CD8-positive, alpha-beta memory T cell (primary cell): ENCODE measurements around the gene TPSD1. TPM values are rescaled to one million over a fixed set of nuclear protein-coding genes. Genes with fewer than 3 reads are reported as not detected.
"Not testable (repeated sequence)": the region's sequence is repeated elsewhere in the genome, so short reads cannot be mapped to it uniquely, and the experiment has no call there.

Experiments used
- CTCF ChIA-PET: fragments of 350-600 bp; sonication (Branson Sonifier 250); formaldehyde crosslinking; loops from one replicate; lab custom pipeline; 2021; ENCODE audit warnings: antibody characterized with exemption; lab: Charles Lee
- POLR2A ChIA-PET: fragments of 350-600 bp; sonication (Branson Sonifier 250); formaldehyde crosslinking; loops from one replicate; lab custom pipeline; 2021; ENCODE audit warnings: antibody characterized with exemption; lab: Charles Lee
- DNase-seq, 5 donors: peaks; one replicate each; pipeline versions ENCODE4 v3.0.0 to v3.0.0-alpha.2; 2020 to 2022; ENCODE audit warnings: mixed read lengths in 1 of 5
- H3K27ac ChIP-seq: one replicate; pipeline ENCODE4 v1.7.0; 2013; ENCODE audit warnings: low read depth, mild to moderate bottlenecking, low read length, moderate library complexity
- H3K27me3 ChIP-seq: 2 replicates; pipeline ENCODE4 v1.7.0; 2013; ENCODE audit warnings: low read length, mild to moderate bottlenecking; ENCODE audit not compliant: insufficient read depth, poor library complexity, severe bottlenecking
- H3K36me3 ChIP-seq: 2 replicates; pipeline ENCODE4 v1.7.0; 2013; ENCODE audit warnings: mild to moderate bottlenecking, low read length, moderate library complexity; ENCODE audit not compliant: insufficient read depth
- H3K4me1 ChIP-seq: 2 replicates; pipeline ENCODE4 v1.7.0; 2013; ENCODE audit warnings: mild to moderate bottlenecking, low read length, moderate library complexity; ENCODE audit not compliant: insufficient read depth
- H3K4me3 ChIP-seq: 2 replicates; pipeline ENCODE4 v1.7.0; 2013; ENCODE audit warnings: mild to moderate bottlenecking, low read length
- H3K9me3 ChIP-seq: 2 replicates; pipeline ENCODE4 v1.7.0; 2013; ENCODE audit warnings: mild to moderate bottlenecking, low read length
- H3K27ac Mint-ChIP-seq, 8 donors: one replicate each; pipeline ENCODE4 v1.8.0; 2020 to 2021; ENCODE audit warnings: mixed read lengths in 8 of 8, mild to moderate bottlenecking in 6 of 8, inconsistent platforms in 3 of 8, moderate library complexity in 3 of 8
- H3K27me3 Mint-ChIP-seq, 2 donors: one replicate each; pipeline ENCODE4 v1.8.0; 2020 to 2021; ENCODE audit warnings: mixed read lengths in 2 of 2, mild to moderate bottlenecking in 1 of 2, moderate library complexity in 1 of 2
- H3K36me3 Mint-ChIP-seq, 3 donors: one replicate each; pipeline ENCODE4 v1.8.0; 2020 to 2021; ENCODE audit warnings: mixed read lengths in 3 of 3, inconsistent platforms in 1 of 3, mild to moderate bottlenecking in 1 of 3
- H3K4me1 Mint-ChIP-seq, 3 donors: one replicate each; pipeline ENCODE4 v1.8.0; 2020 to 2021; ENCODE audit warnings: mixed read lengths in 3 of 3, inconsistent platforms in 1 of 3, mild to moderate bottlenecking in 1 of 3
- H3K4me3 Mint-ChIP-seq, 7 donors: one replicate each; pipeline ENCODE4 v1.8.0; 2020 to 2021; ENCODE audit warnings: mixed read lengths in 7 of 7, mild to moderate bottlenecking in 6 of 7, moderate library complexity in 4 of 7, inconsistent platforms in 2 of 7
- H3K9me3 Mint-ChIP-seq, 5 donors: one replicate each; pipeline ENCODE4 v1.8.0; 2020 to 2022; ENCODE audit warnings: mixed read lengths in 5 of 5, mild to moderate bottlenecking in 3 of 5, moderate library complexity in 2 of 5, inconsistent platforms in 1 of 5
- polyA plus RNA-seq: library from polyadenylated mRNA; unstranded; fragments of 300-500 nt; fragmentation: Illumina TruSeq; gene quantifications from one replicate; pipeline ENCODE4 v1.2.3, GENCODE V29; 2021
- total RNA-seq, 2 experiments: library from RNA; stranded (reverse); gene quantifications; one replicate each; pipeline ENCODE4 v1.2.3, GENCODE V29; 2021

Gene TPSD1
- total and polyA plus RNA-seq, 3 experiments from 2014 or later = not detected

- POLR2A ChIA-PET = no interaction called here
- Histone ChIP-seq H3K27me3 (no peaks in the 10 kb centered on the region), H3K4me1 (no peaks in the 10 kb centered on the region), H3K36me3 (no peaks in the 10 kb centered on the region), H3K4me3 (no peak overlapping the region), H3K9me3 (no peaks in the 10 kb centered on the region), H3K27ac (no peak overlapping the region)
- CTCF ChIA-PET = no interaction called here
- H3K27me3 Mint-ChIP-seq = peaks cover 3 to 4% of the 10 kb centered on the region in 2 donors
- no peak for DNase-seq
- no peaks in the 10 kb centered on the region for H3K9me3 Mint-ChIP-seq
- no peak overlapping the region for H3K27ac Mint-ChIP-seq
- no peaks in the 10 kb centered on the region for H3K36me3 Mint-ChIP-seq
- H3K4me1 Mint-ChIP-seq = no peaks in the 10 kb centered on the region
- no peak overlapping the region for H3K4me3 Mint-ChIP-seq
These were observed 32.3 kb upstream of the TPSD1 start for GRCh38 chr16:1223355-1224214.

GRCh38 chr16:1224558-1224957, 31.3 kb upstream of the TPSD1 start:
- H3K4me1 Mint-ChIP-seq = no peaks in the 10 kb centered on the region
- DNase-seq = no peak
- CTCF ChIA-PET = no interaction called here
- POLR2A ChIA-PET = no interaction called here
- no peaks in the 10 kb centered on the region for H3K36me3 Mint-ChIP-seq
- H3K36me3 ChIP-seq = no peaks in the 10 kb centered on the region
- H3K9me3 Mint-ChIP-seq = no peaks in the 10 kb centered on the region
- H3K27ac ChIP-seq = no peak overlapping the region
- H3K9me3 ChIP-seq = no peaks in the 10 kb centered on the region
- H3K27ac Mint-ChIP-seq = no peak overlapping the region
- H3K27me3 ChIP-seq = no peaks in the 10 kb centered on the region
- H3K4me1 ChIP-seq = no peaks in the 10 kb centered on the region
- H3K27me3 Mint-ChIP-seq = peaks cover 3 to 4% of the 10 kb centered on the region in 2 donors
- no peak overlapping the region for H3K4me3 ChIP-seq
- no peak overlapping the region for H3K4me3 Mint-ChIP-seq

GRCh38 chr16:1225051-1225451, 30.8 kb upstream of the TPSD1 start, which contains the start of gene TPSG1:
Gene TPSG1, minus strand, starts transcription at chr16:1225268. Its CDS starts 16 bp downstream, at chr16:1225252.
- no peaks in the 10 kb centered on the region for H3K9me3 ChIP-seq
- H3K36me3 ChIP-seq = no peaks in the 10 kb centered on the region
- H3K4me3 Mint-ChIP-seq = no peak within 1 kb of the TSS
- no peak within 1 kb of the TSS for H3K27ac Mint-ChIP-seq
- ChIA-PET POLR2A (no interaction called here), CTCF (no interaction called here)
- no peaks in the 10 kb centered on the region for H3K4me1 Mint-ChIP-seq
- no peaks in the 10 kb centered on the region for H3K9me3 Mint-ChIP-seq
- H3K27me3 ChIP-seq = no peaks in the 10 kb centered on the region
- H3K27ac ChIP-seq = no peak within 1 kb of the TSS
- no peak within 1 kb of the TSS for H3K4me3 ChIP-seq
- DNase-seq = no peak
- no peaks in the 10 kb centered on the region for H3K4me1 ChIP-seq
- H3K36me3 Mint-ChIP-seq = no peaks in the 10 kb centered on the region
- peaks cover 3 to 4% of the 10 kb centered on the region in 2 donors for H3K27me3 Mint-ChIP-seq

GRCh38 chr16:1225728-1226311, 30.0 kb upstream of the TPSD1 start:
- POLR2A ChIA-PET, H3K36me3 ChIP-seq, H3K27me3 ChIP-seq, H3K4me1 Mint-ChIP-seq, H3K4me3 ChIP-seq, DNase-seq, H3K36me3 Mint-ChIP-seq, H3K9me3 ChIP-seq, H3K27me3 Mint-ChIP-seq, H3K27ac Mint-ChIP-seq, CTCF ChIA-PET, H3K27ac ChIP-seq, H3K4me3 Mint-ChIP-seq, H3K4me1 ChIP-seq, H3K9me3 Mint-ChIP-seq: not testable (repeated sequence)

- H3K4me1 Mint-ChIP-seq, H3K27me3 Mint-ChIP-seq, POLR2A ChIA-PET: not testable (repeated sequence)
These were observed 29.2 kb upstream of the TPSD1 start for GRCh38 chr16:1226692-1227091.

GRCh38 chr16:1228227-1228626, 27.6 kb upstream of the TPSD1 start:
- H3K4me1 Mint-ChIP-seq, H3K4me3 Mint-ChIP-seq, H3K27me3 ChIP-seq, H3K36me3 Mint-ChIP-seq, H3K27me3 Mint-ChIP-seq, POLR2A ChIA-PET, H3K27ac ChIP-seq, H3K9me3 ChIP-seq, CTCF ChIA-PET, H3K27ac Mint-ChIP-seq, H3K36me3 ChIP-seq, H3K4me3 ChIP-seq, DNase-seq, H3K4me1 ChIP-seq, H3K9me3 Mint-ChIP-seq: not testable (repeated sequence)

More at GRCh38 chr16:1226692-1227091, 29.2 kb upstream of the TPSD1 start:
- peak overlapping the region in 1 of 7 donors; percentile 68 for H3K4me3 Mint-ChIP-seq
- H3K27me3 ChIP-seq, H3K4me3 ChIP-seq, H3K27ac Mint-ChIP-seq, H3K27ac ChIP-seq, CTCF ChIA-PET, H3K9me3 ChIP-seq, H3K9me3 Mint-ChIP-seq, H3K4me1 ChIP-seq, DNase-seq, H3K36me3 Mint-ChIP-seq, H3K36me3 ChIP-seq: not testable (repeated sequence)

- H3K4me1 Mint-ChIP-seq = not testable (repeated sequence)
These were observed 26.4 kb upstream of the TPSD1 start for GRCh38 chr16:1229476-1229875.

GRCh38 chr16:1230084-1230470, 25.8 kb upstream of the TPSD1 start, which contains the start of gene TPSB2:
Gene TPSB2, minus strand, starts transcription at chr16:1230184. Its CDS starts 233 bp downstream, at chr16:1229951.
- DNase-seq, H3K27ac Mint-ChIP-seq, H3K4me1 ChIP-seq, H3K27me3 Mint-ChIP-seq, H3K27me3 ChIP-seq, H3K4me1 Mint-ChIP-seq, H3K9me3 Mint-ChIP-seq, H3K9me3 ChIP-seq, CTCF ChIA-PET, H3K36me3 ChIP-seq, H3K36me3 Mint-ChIP-seq, H3K27ac ChIP-seq, POLR2A ChIA-PET, H3K4me3 Mint-ChIP-seq, H3K4me3 ChIP-seq: not testable (repeated sequence)

More at GRCh38 chr16:1229476-1229875, 26.4 kb upstream of the TPSD1 start:
- H3K4me1 ChIP-seq, H3K36me3 ChIP-seq, H3K27me3 Mint-ChIP-seq, DNase-seq, H3K4me3 Mint-ChIP-seq, H3K27ac Mint-ChIP-seq, H3K36me3 Mint-ChIP-seq, H3K27ac ChIP-seq, H3K27me3 ChIP-seq, POLR2A ChIA-PET, H3K9me3 Mint-ChIP-seq, H3K9me3 ChIP-seq, CTCF ChIA-PET, H3K4me3 ChIP-seq: not testable (repeated sequence)
